Endothelial cell of umbilical vein (primary cell): Measurements from ENCODE around the gene C10orf143.

Experiments
- CTCF ChIP-seq, 2 donors: IDR thresholded peaks; 1 replicate in 1 of 2; 2 replicates in 1 of 2; pipeline ENCODE4 v1.5.1; 2011; ENCODE audit warnings: low read length in 2 of 2, mild to moderate bottlenecking in 2 of 2, moderate library complexity in 2 of 2, control low read depth in 1 of 2, inconsistent platforms in 1 of 2, low read depth in 1 of 2; ENCODE audit not compliant: insufficient read depth in 1 of 2; ENCODE audit errors: extremely low read depth in 1 of 2
- POLR2A ChIP-seq: IDR thresholded peaks from 2 replicates; pipeline ENCODE4 v1.6.1; 2012; ENCODE audit warnings: low read depth, mild to moderate bottlenecking, control low read depth, low read length
- POLR2AphosphoS5 ChIP-seq: IDR thresholded peaks from 2 replicates; pipeline ENCODE4 v1.6.1; 2012; ENCODE audit warnings: low read depth, mild to moderate bottlenecking, control low read depth, low read length, moderate library complexity; ENCODE audit not compliant: insufficient read depth
- TF ChIP-seq, protein P1 (sequence below): IDR thresholded peaks from 2 replicates; pipeline ENCODE4 v1.6.1; 2011; ENCODE audit not compliant: insufficient read depth, insufficient read length

DNA sequence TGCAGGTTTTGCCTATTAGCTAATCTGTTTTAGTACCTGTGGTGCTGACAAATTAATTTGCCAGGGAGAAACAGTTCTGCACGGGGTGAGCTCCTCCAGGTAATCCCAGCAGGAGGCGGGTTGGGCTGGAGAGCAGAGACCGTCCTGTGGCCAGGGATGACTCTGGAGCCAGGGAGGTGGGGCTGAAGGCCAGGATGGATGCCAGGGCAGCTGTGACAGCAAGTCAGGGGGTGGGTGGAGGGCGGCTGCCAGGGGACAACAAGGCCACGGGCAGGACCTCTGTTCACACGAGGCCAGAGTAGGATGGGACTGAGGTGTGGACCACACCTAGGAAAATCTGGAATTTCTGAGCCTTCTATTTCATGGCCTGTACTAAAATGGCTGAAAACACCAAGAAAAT is 48.9 kb downstream of the C10orf143 start:
- TF ChIP-seq CTCF (IDR thresholded peaks at IDR 0.05; ENCODE audit: extremely low read depth in 1 of 2, insufficient read depth in 1 of 2, low read depth in 1 of 2, low read length in 2 of 2) (no peak), POLR2A (no peak), POLR2AphosphoS5 (no peak)
- TF ChIP-seq, protein P1, sequence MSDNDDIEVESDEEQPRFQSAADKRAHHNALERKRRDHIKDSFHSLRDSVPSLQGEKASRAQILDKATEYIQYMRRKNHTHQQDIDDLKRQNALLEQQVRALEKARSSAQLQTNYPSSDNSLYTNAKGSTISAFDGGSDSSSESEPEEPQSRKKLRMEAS: no peak
